Activated B cell treated with CpG ODN at 0.5 μM for 24 hours (primary cell): ENCODE measurements around the gene IPCEF1. TPM values are rescaled to one million over a fixed set of nuclear protein-coding genes. Genes with fewer than 3 reads are reported as not detected.

Experiments used
- ATAC-seq: fragments of 200-7000 bp; cut with Tn5 transposase; one replicate; pipeline ENCODE4 v1.10.0; 2021; ENCODE audit warnings: low read depth, mild to moderate bottlenecking, moderate library complexity
- CTCF ChIA-PET: fragments of 350-600 bp; sonication (Branson Sonifier 250); formaldehyde crosslinking; loops from one replicate; lab custom pipeline; 2021; ENCODE audit warnings: antibody characterized with exemption; lab: Charles Lee
- POLR2A ChIA-PET: fragments of 350-600 bp; sonication (Branson Sonifier 250); formaldehyde crosslinking; loops from one replicate; lab custom pipeline; 2021; ENCODE audit warnings: antibody characterized with exemption; lab: Charles Lee
- DNase-seq: peaks from one replicate; pipeline ENCODE4 v3.0.0; 2022
- H3K27ac Mint-ChIP-seq: one replicate; pipeline ENCODE4 v1.8.0; 2020; ENCODE audit warnings: mixed read lengths
- H3K27me3 Mint-ChIP-seq: one replicate; pipeline ENCODE4 v1.8.0; 2021; ENCODE audit warnings: mixed read lengths
- H3K36me3 Mint-ChIP-seq: one replicate; pipeline ENCODE4 v1.8.0; 2021; ENCODE audit warnings: low read depth, mixed read lengths
- H3K4me1 Mint-ChIP-seq: one replicate; pipeline ENCODE4 v1.8.0; 2021; ENCODE audit warnings: mixed read lengths
- H3K4me3 Mint-ChIP-seq: one replicate; pipeline ENCODE4 v1.8.0; 2020; ENCODE audit warnings: mild to moderate bottlenecking, mixed read lengths
- H3K9me3 Mint-ChIP-seq: one replicate; pipeline ENCODE4 v1.8.0; 2020; ENCODE audit warnings: mixed read lengths
- intact Hi-C: fragments of 100-400 bp; cut with micrococcal nuclease; formaldehyde crosslinking; loops from one replicate; pipeline ENCODE4 v1.15.1; 2024
- total RNA-seq: library from RNA; stranded (reverse); gene quantifications from 2 replicates; pipeline ENCODE4 v1.2.3, GENCODE V29; 2022
- TF ChIP-seq, protein P1 (sequence below): fragments of 200-600 bp; IDR thresholded peaks from one replicate; pipeline ENCODE4 v1.8.0; 2022; ENCODE audit warnings: antibody characterized with exemption, mild to moderate bottlenecking

The IPCEF1 gene
- total RNA-seq, 1 donor from 2014 or later = 2.1 TPM

DNA sequence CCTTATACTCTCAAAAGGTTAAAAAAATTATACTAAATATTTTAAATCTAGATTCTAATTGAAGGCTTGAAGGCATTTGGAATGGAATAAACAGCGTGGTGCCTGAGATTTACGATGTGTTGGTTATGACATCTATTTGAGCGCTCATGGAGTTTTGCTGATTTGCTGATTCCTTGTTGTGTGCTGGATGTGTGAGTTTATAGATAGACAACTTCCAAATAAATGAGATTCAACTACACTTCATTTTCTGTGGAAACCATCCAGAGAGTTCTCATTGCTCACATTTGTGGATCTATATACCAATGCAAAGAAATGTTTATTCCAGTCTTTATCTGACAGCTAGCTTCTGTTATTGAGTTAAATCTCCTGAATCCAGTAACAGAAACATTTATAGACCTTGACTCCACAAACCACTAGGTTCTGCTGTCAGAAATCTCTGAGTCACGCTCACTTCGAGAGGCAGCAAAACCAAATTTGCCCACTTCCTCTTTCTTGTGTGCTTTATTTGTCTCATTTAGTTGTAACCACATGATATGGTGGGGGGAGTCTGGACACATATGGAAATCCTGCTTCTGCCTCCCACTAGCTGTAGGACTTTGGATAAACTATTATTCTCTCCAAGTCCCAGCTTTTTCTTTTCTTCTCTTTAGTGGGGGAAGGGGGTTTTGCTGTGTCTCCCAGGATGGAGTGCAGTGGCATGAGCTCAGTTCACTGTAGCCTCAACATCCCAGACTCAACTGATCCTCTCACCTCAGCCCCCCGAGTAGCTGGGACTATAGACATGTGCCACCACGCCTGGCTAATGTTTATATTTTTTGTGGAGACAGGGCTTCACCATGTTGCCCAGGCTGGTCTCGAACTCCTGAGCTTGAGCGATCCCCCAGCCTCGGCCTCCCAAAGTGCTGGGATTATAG lies 54.5 kb downstream of the IPCEF1 start:
- ChIA-PET POLR2A (interaction anchor here (0.5 to 1.5 kb wide), 2 partner anchors 53 to 503 kb away, joined by 3 to 4 read pairs; no protein-coding TSS in a partner anchor), CTCF (no interaction called here)
- Mint-ChIP-seq H3K4me3 (peak overlapping the region; percentile 24), H3K9me3 (no peaks in the 10 kb centered on the region), H3K27ac (no peak overlapping the region), H3K4me1 (peaks cover 28% of the 10 kb centered on the region), H3K27me3 (no peaks in the 10 kb centered on the region), H3K36me3 (no peaks in the 10 kb centered on the region)
- DNase-seq (no peak), ATAC-seq (peak; percentile 61)
- intact Hi-C loops = loop anchor here (1.0 kb wide), 1 partner anchor 54 kb away; the partner anchor contains the start of gene IPCEF1
- TF ChIP-seq, protein P1, sequence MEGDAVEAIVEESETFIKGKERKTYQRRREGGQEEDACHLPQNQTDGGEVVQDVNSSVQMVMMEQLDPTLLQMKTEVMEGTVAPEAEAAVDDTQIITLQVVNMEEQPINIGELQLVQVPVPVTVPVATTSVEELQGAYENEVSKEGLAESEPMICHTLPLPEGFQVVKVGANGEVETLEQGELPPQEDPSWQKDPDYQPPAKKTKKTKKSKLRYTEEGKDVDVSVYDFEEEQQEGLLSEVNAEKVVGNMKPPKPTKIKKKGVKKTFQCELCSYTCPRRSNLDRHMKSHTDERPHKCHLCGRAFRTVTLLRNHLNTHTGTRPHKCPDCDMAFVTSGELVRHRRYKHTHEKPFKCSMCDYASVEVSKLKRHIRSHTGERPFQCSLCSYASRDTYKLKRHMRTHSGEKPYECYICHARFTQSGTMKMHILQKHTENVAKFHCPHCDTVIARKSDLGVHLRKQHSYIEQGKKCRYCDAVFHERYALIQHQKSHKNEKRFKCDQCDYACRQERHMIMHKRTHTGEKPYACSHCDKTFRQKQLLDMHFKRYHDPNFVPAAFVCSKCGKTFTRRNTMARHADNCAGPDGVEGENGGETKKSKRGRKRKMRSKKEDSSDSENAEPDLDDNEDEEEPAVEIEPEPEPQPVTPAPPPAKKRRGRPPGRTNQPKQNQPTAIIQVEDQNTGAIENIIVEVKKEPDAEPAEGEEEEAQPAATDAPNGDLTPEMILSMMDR = no peak

DNA sequence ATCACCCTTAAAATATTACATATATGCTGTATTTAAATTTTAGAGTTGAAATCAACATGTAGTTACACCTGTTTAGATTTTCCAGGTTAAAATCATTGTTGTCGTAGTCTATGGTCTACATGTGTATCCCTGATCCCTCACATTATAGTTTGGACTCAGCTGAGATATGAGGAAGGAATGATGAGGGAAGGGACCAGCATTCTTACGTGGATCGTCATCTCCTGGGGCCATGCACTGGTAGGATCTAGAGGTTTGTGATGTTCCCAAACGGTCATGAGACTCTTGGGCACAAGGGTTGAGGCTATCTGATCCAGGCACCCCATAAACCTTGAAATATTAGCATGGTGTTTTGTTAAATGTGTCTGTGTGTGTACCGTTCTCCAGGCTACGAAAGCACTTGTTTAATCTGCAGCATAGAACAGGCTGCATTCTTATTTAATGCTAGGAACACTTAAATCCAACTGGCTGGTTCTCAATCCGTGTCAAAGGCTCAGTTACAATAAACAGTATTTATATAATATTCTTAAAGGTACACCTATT lies 55.4 kb downstream of the IPCEF1 start:
- Mint-ChIP-seq H3K27ac (no peak overlapping the region), H3K27me3 (no peaks in the 10 kb centered on the region), H3K4me1 (peaks cover 22% of the 10 kb centered on the region), H3K36me3 (no peaks in the 10 kb centered on the region), H3K9me3 (no peaks in the 10 kb centered on the region), H3K4me3 (no peak overlapping the region)
- ATAC-seq (no peak), DNase-seq (no peak)
- TF ChIP-seq, protein P1 = no peak
- POLR2A ChIA-PET = no interaction called here
- intact Hi-C loops = no loop called here
- CTCF ChIA-PET = no interaction called here

DNA sequence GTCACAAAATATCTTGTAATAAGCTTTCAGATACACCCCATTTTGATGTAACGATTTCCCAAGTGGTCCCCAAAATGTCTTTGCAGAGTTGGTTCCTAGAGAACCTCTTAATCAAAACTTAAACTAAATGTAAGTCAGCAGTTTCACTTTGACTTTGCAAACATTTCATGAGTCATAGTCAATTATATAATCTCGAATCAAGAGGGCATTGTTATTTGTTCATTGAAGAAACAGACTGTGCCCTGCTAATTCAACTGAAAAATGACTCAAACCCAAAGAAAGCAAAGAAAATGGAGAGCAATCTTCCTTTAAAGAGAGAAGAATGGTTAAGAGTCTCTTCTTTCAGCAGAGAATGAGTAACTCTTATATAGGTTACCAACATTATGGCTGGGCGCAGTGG lies 58.3 kb downstream of the IPCEF1 start:
- Mint-ChIP-seq H3K9me3 (no peaks in the 10 kb centered on the region), H3K36me3 (no peaks in the 10 kb centered on the region), H3K4me1 (peaks cover 16% of the 10 kb centered on the region), H3K27me3 (no peaks in the 10 kb centered on the region), H3K27ac (no peak overlapping the region), H3K4me3 (no peak overlapping the region)
- intact Hi-C loops = no loop called here
- DNase-seq = no peak
- ChIA-PET POLR2A (interaction anchor here (0.5 kb wide), 1 partner anchor 55 kb away, joined by 3 read pairs; no protein-coding TSS in a partner anchor), CTCF (no interaction called here)
- no peak for ATAC-seq
- TF ChIP-seq, protein P1 = no peak

DNA sequence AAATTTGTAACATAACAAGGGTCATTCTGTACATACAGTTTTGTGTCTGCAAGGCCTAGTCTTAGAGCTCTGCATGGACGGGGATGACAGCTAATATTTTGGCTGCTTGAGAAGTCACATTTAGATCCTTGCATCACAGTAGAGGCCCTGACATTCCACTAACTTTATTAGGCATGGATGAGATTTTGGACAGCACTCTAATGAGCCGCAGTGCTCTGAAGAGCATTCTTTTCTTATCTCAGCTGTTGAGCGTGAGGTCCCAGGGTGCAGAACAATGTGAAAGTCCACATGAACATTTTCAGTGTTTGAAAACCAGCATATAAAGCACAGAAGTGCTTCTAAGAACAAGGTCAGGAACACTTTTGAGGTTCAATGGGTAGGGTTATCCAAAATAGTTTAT lies 58.9 kb downstream of the IPCEF1 start:
- no peaks in the 10 kb centered on the region for H3K9me3 Mint-ChIP-seq
- intact Hi-C loops = no loop called here
- H3K27me3 Mint-ChIP-seq = no peaks in the 10 kb centered on the region
- POLR2A ChIA-PET = no interaction called here
- H3K36me3 Mint-ChIP-seq = no peaks in the 10 kb centered on the region
- ATAC-seq (no peak), DNase-seq (no peak)
- no peak overlapping the region for H3K27ac Mint-ChIP-seq
- TF ChIP-seq, protein P1 = no peak
- H3K4me3 Mint-ChIP-seq = no peak overlapping the region
- peaks cover 10% of the 10 kb centered on the region for H3K4me1 Mint-ChIP-seq
- CTCF ChIA-PET = no interaction called here

DNA sequence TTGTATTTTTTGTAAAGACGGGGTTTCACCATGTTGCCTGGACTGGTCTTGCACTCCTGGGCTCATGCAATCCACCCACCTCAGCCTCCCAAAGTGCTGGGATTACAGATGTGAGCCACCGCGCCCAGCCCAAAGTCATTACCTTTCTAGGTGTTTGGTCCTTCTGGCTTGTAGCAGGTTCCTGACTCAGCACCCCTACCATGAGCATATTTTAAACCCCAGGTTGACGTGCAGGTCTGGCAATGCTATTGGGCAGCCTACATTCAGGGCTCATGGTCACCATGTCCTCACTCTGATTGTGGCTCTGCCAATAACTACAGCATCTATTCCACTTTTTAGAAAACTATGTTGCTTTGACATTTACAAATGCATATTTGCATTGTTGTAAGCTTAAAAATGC lies 59.4 kb downstream of the IPCEF1 start:
- H3K4me3 Mint-ChIP-seq = no peak overlapping the region
- H3K9me3 Mint-ChIP-seq = no peaks in the 10 kb centered on the region
- no peak for ATAC-seq
- H3K4me1 Mint-ChIP-seq = peaks cover 5% of the 10 kb centered on the region
- ChIA-PET POLR2A (no interaction called here), CTCF (no interaction called here)
- no peaks in the 10 kb centered on the region for H3K27me3 Mint-ChIP-seq
- no peak for DNase-seq
- no peaks in the 10 kb centered on the region for H3K36me3 Mint-ChIP-seq
- TF ChIP-seq, protein P1 = no peak
- intact Hi-C loops = no loop called here
- H3K27ac Mint-ChIP-seq = no peak overlapping the region
